ENCODE measurements around the gene PRRT1B.

Gene PRRT1B

DNA sequence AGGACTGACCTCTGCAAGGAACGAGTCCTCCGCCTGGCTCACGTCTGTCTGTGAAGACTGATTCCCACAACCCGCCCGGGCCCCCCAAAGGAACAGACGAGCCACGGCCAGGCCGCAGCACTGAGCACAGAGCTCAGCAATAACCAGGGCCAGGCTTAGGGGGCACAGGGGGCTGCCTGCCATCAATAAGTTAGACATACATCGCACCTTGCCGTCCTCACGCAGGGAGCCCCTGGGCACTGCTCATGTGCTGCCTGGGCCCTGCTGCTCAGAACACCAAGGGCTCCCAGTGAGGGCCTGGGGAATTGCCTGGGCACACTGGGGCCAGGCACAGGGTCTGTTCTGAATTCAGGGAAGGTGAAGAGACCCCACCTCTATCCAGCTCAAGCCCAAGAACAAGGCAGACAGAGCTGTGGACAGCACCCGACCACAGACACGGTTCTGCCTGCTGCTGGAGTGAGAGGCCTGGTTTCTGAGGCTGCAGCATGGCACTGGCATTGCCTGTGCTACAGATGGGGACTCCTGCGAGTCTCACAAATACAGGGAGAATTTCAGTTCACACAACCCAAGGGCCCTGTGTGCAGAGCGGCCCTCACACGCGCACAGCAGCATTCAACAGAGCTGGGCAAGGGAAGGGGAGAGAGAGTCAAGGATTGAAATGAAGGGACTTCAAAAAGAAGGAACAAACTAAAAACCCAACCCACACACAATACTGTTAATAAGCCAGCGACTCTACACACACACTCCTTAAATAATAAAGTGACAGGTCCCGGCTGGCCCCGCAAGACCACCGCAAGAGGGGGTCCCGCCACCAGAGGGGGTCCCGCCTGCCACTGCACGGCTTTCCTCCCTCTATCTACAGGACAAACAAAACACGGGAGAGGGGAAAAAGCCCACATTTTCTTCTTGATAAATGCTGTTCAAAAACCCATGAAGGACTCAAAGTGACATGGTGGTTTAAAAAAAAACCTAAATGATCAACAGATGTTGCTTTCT is 32.0 kb downstream of the PRRT1B start:
- Histone ChIP-seq H3K27ac (no peak overlapping the region), H3K79me2 (ENCODE audit: insufficient read depth, low read depth) (no peaks in the 10 kb centered on the region), H2AFZ (ENCODE audit: low read depth) (no peak overlapping the region), H4K20me1 (ENCODE audit: insufficient read depth) (no peaks in the 10 kb centered on the region), H3K27me3 (ENCODE audit: insufficient read depth, low read depth) (no peaks in the 10 kb centered on the region), H3K4me3 (IDR thresholded peaks at IDR 0.05; ENCODE audit: insufficient read depth, low read depth, low read length) (no peak overlapping the region), H3K4me1 (ENCODE audit: low read depth, poor library complexity, severe bottlenecking) (no peaks in the 10 kb centered on the region), H3K36me3 (ENCODE audit: insufficient read depth) (peaks cover 1% of the 10 kb centered on the region; the same call in 1 of the 2 replicates), H3K4me2 (no peak overlapping the region), H3K9ac (no peak overlapping the region)
- TF ChIP-seq, protein P1, sequence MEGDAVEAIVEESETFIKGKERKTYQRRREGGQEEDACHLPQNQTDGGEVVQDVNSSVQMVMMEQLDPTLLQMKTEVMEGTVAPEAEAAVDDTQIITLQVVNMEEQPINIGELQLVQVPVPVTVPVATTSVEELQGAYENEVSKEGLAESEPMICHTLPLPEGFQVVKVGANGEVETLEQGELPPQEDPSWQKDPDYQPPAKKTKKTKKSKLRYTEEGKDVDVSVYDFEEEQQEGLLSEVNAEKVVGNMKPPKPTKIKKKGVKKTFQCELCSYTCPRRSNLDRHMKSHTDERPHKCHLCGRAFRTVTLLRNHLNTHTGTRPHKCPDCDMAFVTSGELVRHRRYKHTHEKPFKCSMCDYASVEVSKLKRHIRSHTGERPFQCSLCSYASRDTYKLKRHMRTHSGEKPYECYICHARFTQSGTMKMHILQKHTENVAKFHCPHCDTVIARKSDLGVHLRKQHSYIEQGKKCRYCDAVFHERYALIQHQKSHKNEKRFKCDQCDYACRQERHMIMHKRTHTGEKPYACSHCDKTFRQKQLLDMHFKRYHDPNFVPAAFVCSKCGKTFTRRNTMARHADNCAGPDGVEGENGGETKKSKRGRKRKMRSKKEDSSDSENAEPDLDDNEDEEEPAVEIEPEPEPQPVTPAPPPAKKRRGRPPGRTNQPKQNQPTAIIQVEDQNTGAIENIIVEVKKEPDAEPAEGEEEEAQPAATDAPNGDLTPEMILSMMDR (conservative IDR thresholded peaks at IDR 0.05; ENCODE audit: low read depth, low read length) = no peak

DNA sequence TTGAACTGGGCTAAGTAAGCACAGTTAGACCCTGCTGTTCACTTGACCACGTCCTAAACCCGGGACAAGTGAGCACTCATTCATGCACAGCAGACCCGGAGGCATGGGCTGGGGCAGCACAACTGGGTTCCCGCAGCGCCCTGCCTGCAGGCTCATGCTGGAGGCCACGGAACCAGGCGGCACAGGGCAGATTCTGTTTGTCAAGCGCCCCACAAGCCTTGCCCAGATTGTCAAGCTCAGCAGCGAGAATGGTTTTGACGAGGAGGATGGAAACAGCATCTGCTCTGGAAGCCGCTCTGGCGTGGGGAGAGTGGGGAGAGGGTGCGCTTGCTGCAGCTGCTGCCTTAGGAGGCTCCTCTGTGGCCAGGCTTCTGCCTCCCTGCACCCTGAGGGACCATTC is 32.7 kb downstream of the PRRT1B start:
- H3K4me2 ChIP-seq = no peak overlapping the region
- H3K79me2 ChIP-seq (ENCODE audit: insufficient read depth, low read depth) = no peaks in the 10 kb centered on the region
- no peak overlapping the region for H3K27ac ChIP-seq
- no peaks in the 10 kb centered on the region for H3K4me1 ChIP-seq (ENCODE audit: low read depth, poor library complexity, severe bottlenecking)
- no peak overlapping the region for H2AFZ ChIP-seq (ENCODE audit: low read depth)
- TF ChIP-seq, protein P1 (conservative IDR thresholded peaks at IDR 0.05; ENCODE audit: low read depth, low read length) = no peak
- no peaks in the 10 kb centered on the region for H4K20me1 ChIP-seq (ENCODE audit: insufficient read depth)
- no peak overlapping the region for H3K9ac ChIP-seq
- H3K4me3 ChIP-seq (IDR thresholded peaks at IDR 0.05; ENCODE audit: insufficient read depth, low read depth, low read length) = no peak overlapping the region
- H3K36me3 ChIP-seq (ENCODE audit: insufficient read depth) = no peaks in the 10 kb centered on the region; the same call in 1 of the 2 replicates
- no peaks in the 10 kb centered on the region for H3K27me3 ChIP-seq (ENCODE audit: insufficient read depth, low read depth)

DNA sequence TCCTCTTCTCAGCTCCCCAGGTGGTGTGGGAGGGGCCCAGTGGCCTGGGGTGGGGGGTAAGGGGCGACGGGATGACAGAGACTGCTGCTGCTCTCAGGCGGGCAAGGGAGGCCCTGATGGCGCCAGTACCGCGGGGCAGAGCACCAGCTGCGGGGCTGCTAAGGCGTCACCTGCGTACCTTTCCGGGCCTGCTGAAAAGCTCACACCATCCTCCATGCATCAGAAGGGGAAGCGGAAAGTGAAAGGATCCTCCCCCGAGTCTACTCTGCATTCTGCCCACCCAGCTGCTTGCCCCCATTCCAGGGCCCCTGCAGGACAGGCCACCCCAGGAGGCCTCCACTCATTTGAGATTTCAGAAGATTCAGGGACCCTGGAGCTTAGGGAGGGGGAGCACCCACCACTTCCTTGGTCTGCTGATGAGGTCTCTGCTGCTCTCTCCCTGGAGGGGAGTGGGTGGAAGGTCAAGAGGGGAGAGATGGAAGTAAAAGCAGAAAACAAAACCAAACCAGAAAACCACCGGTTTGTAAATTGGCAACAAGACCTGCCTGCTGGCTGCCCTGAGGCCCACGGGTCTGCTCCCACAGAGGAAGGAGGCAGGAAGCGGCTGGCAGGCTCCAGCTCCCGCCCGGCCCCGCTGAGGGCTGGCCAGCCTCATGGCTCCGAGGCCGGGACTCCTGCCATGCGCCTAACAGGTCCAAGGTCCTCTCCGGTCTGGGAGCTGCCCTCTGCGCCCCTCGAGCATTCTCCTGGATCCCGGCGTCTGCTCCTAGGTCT is 33.6 kb downstream of the PRRT1B start:
- Histone ChIP-seq H3K79me2 (ENCODE audit: insufficient read depth, low read depth) (no peaks in the 10 kb centered on the region), H3K36me3 (ENCODE audit: insufficient read depth) (no peaks in the 10 kb centered on the region; the same call in 1 of the 2 replicates), H3K4me3 (IDR thresholded peaks at IDR 0.05; ENCODE audit: insufficient read depth, low read depth, low read length) (no peak overlapping the region), H3K27me3 (ENCODE audit: insufficient read depth, low read depth) (no peaks in the 10 kb centered on the region), H3K9ac (no peak overlapping the region), H4K20me1 (ENCODE audit: insufficient read depth) (no peaks in the 10 kb centered on the region), H3K4me1 (ENCODE audit: low read depth, poor library complexity, severe bottlenecking) (no peaks in the 10 kb centered on the region), H3K4me2 (no peak overlapping the region), H2AFZ (ENCODE audit: low read depth) (no peak overlapping the region), H3K27ac (no peak overlapping the region)
- TF ChIP-seq, protein P1 (conservative IDR thresholded peaks at IDR 0.05; ENCODE audit: low read depth, low read length) = no peak

DNA sequence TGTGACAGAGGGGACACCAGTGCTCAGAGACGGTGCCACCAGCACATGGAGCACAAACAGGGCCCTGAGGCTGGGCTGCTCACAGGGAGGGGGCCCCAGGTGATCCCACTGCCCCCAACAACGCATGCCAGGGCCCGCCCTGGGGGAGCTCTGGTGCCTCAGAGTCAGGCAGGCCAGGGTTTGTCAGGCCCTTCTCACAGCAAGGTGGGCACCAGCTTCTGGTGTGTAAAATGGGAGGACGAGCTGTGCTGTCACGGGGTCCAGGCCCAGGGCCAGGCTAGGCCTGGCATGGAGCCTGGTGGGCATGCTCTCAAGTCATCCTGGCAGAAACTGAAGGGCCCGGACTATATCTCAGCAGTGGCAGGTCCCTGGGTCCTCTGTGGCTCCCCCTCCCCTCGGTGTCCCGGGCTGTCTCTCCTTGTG is 34.5 kb downstream of the PRRT1B start:
- no peaks in the 10 kb centered on the region for H4K20me1 ChIP-seq (ENCODE audit: insufficient read depth)
- H3K9ac ChIP-seq = no peak overlapping the region
- H3K4me3 ChIP-seq (IDR thresholded peaks at IDR 0.05; ENCODE audit: insufficient read depth, low read depth, low read length) = no peak overlapping the region
- H3K4me2 ChIP-seq = no peak overlapping the region
- no peak overlapping the region for H3K27ac ChIP-seq
- no peak overlapping the region for H2AFZ ChIP-seq (ENCODE audit: low read depth)
- H3K27me3 ChIP-seq (ENCODE audit: insufficient read depth, low read depth) = no peaks in the 10 kb centered on the region
- TF ChIP-seq, protein P1 (conservative IDR thresholded peaks at IDR 0.05; ENCODE audit: low read depth, low read length) = no peak
- H3K4me1 ChIP-seq (ENCODE audit: low read depth, poor library complexity, severe bottlenecking) = no peaks in the 10 kb centered on the region
- H3K79me2 ChIP-seq (ENCODE audit: insufficient read depth, low read depth) = no peaks in the 10 kb centered on the region
- H3K36me3 ChIP-seq (ENCODE audit: insufficient read depth) = no peaks in the 10 kb centered on the region; the same call in 1 of the 2 replicates

All from KMS-11 (cell line).